Measurements from ENCODE around the gene TIMP1. TPM values are rescaled to one million over a fixed set of nuclear protein-coding genes. Genes with fewer than 3 reads are reported as not detected.

TIMP1 gene
- total RNA-seq, 1 donor from 2014 or later: 6.7 TPM

GRCh38 chrX:47556045-47556623, 26.1 kb upstream of the TIMP1 start:
- ChIA-PET CTCF (interaction anchor here (1.1 kb wide), 1 partner anchor 16 kb away, joined by 3 read pairs; no protein-coding TSS in a partner anchor), POLR2A (interaction anchor here (0.6 to 1.5 kb wide), 14 partner anchors 11 to 1487 kb away, joined by 3 to 10 read pairs (median 4); partner anchors contain the start of genes ELK1, NDUFB11, RBM10 and TFE3)
- ATAC-seq (ENCODE audit: low read depth) (peak; percentile 84), DNase-seq (peak; percentile 60)
- H3K36me3 Mint-ChIP-seq (ENCODE audit: low read depth): peaks cover 4% of the 10 kb centered on the region
- no peaks in the 10 kb centered on the region for H3K27me3 Mint-ChIP-seq
- peak overlapping the region; percentile 96 for H3K27ac Mint-ChIP-seq
- no peaks in the 10 kb centered on the region for H3K9me3 Mint-ChIP-seq
- TF ChIP-seq CTCF (IDR thresholded peaks at IDR 0.05): no peak
- peak overlapping the region; percentile 93 for H3K4me3 Mint-ChIP-seq
- intact Hi-C loops (cut with micrococcal nuclease): no loop called here
- peaks cover 21% of the 10 kb centered on the region for H3K4me1 Mint-ChIP-seq

GRCh38 chrX:47558436-47558835, 23.8 kb upstream of the TIMP1 start:
- Mint-ChIP-seq H3K4me1 (peaks cover 38% of the 10 kb centered on the region), H3K4me3 (no peak overlapping the region), H3K36me3 (ENCODE audit: low read depth) (peaks cover 10% of the 10 kb centered on the region), H3K9me3 (no peaks in the 10 kb centered on the region), H3K27me3 (no peaks in the 10 kb centered on the region), H3K27ac (no peak overlapping the region)
- DNase-seq (no peak), ATAC-seq (ENCODE audit: low read depth) (no peak)
- CTCF ChIA-PET: no interaction called here
- no peak for TF ChIP-seq CTCF (IDR thresholded peaks at IDR 0.05)
- POLR2A ChIA-PET: no interaction called here
- intact Hi-C loops (cut with micrococcal nuclease): no loop called here

- ATAC-seq (ENCODE audit: low read depth): no peak
- Mint-ChIP-seq H3K27me3 (no peaks in the 10 kb centered on the region), H3K27ac (peak overlapping the region; percentile 96), H3K9me3 (no peaks in the 10 kb centered on the region), H3K4me1 (peaks cover 48% of the 10 kb centered on the region), H3K36me3 (ENCODE audit: low read depth) (peaks cover 29% of the 10 kb centered on the region), H3K4me3 (peak overlapping the region; percentile 89)
- DNase-seq: no peak
- ChIA-PET POLR2A (interaction anchor here (2.0 kb wide), 1 partner anchor 343 kb away, joined by 5 read pairs; no protein-coding TSS in a partner anchor), CTCF (no interaction called here)
- TF ChIP-seq CTCF (IDR thresholded peaks at IDR 0.05): no peak
- intact Hi-C loops (cut with micrococcal nuclease): loop anchor here (2.0 to 10.0 kb wide), 5 partner anchors 60 to 328 kb away; partner anchors contain the start of genes USP11, ZNF41 and ZNF81
Observed at GRCh38 chrX:47560179-47560933, 21.9 kb upstream of the TIMP1 start.

- peaks cover 30% of the 10 kb centered on the region for H3K36me3 Mint-ChIP-seq (ENCODE audit: low read depth)
- CTCF ChIA-PET: no interaction called here
Observed at GRCh38 chrX:47560934-47561658, 21.1 kb upstream of the TIMP1 start, which contains the start of gene ARAF. ARAF (plus strand) TSS chrX:47561205; CDS start chrX:47562968, 1,763 bp downstream.

More at GRCh38 chrX:47560934-47561658, 21.1 kb upstream of the TIMP1 start, which contains the start of gene ARAF:
- DNase-seq (peak; percentile 77), ATAC-seq (ENCODE audit: low read depth) (peak; percentile 88)
- H3K4me3 Mint-ChIP-seq: peak within 1 kb of the TSS; percentile 89
- POLR2A ChIA-PET: interaction anchor here (0.8 to 2.0 kb wide), 2 partner anchors 70 to 343 kb away, joined by 5 to 13 read pairs; no protein-coding TSS in a partner anchor
- peaks cover 44% of the 10 kb centered on the region for H3K4me1 Mint-ChIP-seq
- no peaks in the 10 kb centered on the region for H3K27me3 Mint-ChIP-seq
- H3K27ac Mint-ChIP-seq: peak within 1 kb of the TSS; percentile 96
- intact Hi-C loops (cut with micrococcal nuclease): loop anchor here (1.0 to 10.0 kb wide), 10 partner anchors 60 to 416 kb away; partner anchors contain the start of genes ELK1, RBM10, USP11 and ZNF41
- TF ChIP-seq CTCF (IDR thresholded peaks at IDR 0.05): no peak
- H3K9me3 Mint-ChIP-seq: no peaks in the 10 kb centered on the region

Measured in activated B cell treated with CpG ODN at 0.5 μM for 24 hours (primary cell).